Stimulated activated CD8-positive, alpha-beta memory T cell treated with anti-CD3 and anti-CD28 coated beads, Interleukin-2, amount 100 ng/mL, for 1 hour (primary cell): ENCODE data around the gene APOBEC3G.
"Not testable (repeated sequence)": the region's sequence is repeated elsewhere in the genome, so short reads cannot be mapped to it uniquely, and the experiment has no call there.

Source experiments
- DNase-seq, 2 donors: peaks; one replicate each; pipeline ENCODE4 v3.0.0-alpha.2; 2020; ENCODE audit warnings: low read depth in 2 of 2

APOBEC3G gene

GRCh38 chr22:39077026-39077840 lies at the start of gene APOBEC3G:
Gene APOBEC3G (plus strand): TSS chr22:39077275. CDS start chr22:39077362, 87 bp downstream.
- peak in 1 of 2 donors; percentile 35 for DNase-seq

GRCh38 chr22:39027717-39028116 lies 49.4 kb upstream of the APOBEC3G start:
- no peak for DNase-seq

DNA sequence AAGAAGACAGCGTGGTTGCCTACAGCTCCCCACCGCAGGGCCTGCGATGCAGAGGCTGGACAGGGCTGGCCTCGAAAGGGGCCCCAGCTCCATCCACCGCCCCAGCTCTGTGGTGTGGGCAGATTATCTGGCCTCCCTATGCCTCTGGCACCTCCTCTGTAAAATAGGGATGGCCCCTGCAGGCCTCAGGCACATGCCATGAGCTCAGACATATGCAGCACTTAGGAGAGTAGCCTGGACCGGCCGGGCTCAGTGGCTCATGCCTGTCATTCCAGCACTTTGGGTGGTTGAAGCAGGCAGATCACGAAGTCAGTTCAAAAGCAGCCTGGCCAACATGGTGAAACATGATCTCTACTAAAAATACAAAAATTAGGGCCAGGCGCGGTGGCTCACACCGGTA lies 48.8 kb upstream of the APOBEC3G start:
- DNase-seq = no peak

GRCh38 chr22:39029227-39029626 lies 47.8 kb upstream of the APOBEC3G start:
- DNase-seq = no peak

- no peak for DNase-seq
Observed at GRCh38 chr22:39030705-39031104, 46.4 kb upstream of the APOBEC3G start.

DNA sequence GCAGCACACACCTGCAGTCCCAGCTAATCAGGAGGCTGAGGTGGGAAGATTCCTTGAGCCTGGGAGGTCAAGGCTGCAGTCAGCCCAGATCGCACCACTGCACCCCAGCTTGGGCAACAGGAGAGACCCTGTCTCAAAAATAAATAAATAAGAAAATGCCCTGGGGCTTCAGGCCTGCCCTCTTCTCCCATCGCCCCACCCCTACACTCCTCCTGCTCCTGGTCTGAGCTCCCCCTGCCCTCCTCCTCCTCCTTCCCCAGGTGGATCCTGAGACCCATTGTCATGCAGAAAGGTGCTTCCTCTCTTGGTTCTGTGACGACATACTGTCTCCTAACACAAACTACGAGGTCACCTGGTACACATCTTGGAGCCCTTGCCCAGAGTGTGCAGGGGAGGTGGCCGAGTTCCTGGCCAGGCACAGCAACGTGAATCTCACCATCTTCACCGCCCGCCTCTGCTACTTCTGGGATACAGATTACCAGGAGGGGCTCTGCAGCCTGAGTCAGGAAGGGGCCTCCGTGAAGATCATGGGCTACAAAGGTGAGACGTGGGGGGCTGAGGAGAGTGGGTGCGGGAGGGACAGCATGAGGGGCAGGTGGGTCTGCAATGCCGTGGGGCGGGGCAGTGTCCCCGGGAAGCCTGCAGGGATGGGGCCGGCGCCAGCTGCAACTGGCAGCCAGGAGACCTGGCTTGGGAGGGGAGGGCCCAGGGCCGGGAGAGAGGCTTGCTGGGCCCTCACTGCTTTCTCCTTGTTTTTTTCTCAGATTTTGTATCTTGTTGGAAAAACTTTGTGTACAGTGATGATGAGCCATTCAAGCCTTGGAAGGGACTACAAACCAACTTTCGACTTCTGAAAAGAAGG lies 45.4 kb upstream of the APOBEC3G start:
- not testable (repeated sequence) for DNase-seq

GRCh38 chr22:39037071-39037470 lies 40.0 kb upstream of the APOBEC3G start:
- DNase-seq = not testable (repeated sequence)

- no peak for DNase-seq
Observed at GRCh38 chr22:39039306-39040126, 37.6 kb upstream of the APOBEC3G start.

DNA sequence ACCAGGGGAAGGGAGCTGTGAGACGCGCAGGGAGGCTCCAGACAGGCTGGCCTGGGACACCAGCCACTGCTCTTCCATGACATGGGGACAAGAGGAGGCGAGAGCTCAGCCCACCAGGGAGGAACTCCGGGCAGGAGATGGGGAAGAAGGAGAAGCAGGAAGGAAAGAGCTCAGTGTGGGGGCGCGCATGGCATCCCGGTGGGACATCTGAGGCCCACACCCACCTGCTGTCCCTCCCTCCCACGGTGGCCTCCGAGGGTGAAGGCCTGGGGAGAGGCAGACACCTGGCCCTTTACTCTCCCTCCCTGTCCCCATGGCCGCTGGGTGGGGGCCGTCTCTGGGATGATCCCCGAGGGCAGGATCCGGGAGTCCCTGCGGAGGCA lies 36.9 kb upstream of the APOBEC3G start:
- DNase-seq = not testable (repeated sequence)

DNA sequence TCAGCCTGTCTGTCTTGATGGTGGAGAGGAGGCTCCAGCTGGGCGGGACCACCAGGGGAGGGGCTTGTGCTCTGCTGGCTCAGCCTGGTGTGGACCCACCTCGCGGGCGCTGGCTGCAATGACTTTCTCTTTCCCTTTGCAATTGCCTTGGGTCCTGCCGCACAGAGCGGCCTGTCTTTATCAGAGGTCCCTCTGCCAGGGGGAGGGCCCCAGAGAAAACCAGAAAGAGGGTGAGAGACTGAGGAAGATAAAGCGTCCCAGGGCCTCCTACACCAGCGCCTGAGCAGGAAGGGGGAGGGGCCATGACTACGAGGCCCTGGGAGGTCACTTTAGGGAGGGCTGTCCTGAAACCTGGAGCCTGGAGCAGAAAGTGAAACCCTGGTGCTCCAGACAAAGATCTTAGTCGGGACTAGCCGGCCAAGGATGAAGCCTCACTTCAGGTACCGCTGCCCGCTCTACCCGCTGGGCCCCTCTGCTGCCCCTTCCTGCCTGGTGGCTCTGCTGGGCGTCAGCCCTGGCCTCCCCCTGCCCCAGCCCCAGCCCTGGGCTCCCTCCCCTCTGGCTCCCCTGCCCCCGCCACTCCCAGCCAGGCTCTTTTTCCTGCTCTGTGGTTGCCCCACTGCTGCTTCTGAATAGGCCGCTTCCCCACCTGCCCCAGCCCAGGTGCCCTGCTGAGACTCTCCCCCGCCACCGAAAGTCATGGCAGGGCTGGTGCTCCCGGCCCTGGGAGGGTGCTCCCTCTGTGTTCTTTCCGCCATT lies 36.4 kb upstream of the APOBEC3G start, which contains the start of gene APOBEC3F:
Gene APOBEC3F, plus strand, starts transcription at position 327 of the 759 bp plus-strand sequence. Its CDS starts 97 bp downstream, at position 424.
- DNase-seq = peak; percentile 32 to 42

DNA sequence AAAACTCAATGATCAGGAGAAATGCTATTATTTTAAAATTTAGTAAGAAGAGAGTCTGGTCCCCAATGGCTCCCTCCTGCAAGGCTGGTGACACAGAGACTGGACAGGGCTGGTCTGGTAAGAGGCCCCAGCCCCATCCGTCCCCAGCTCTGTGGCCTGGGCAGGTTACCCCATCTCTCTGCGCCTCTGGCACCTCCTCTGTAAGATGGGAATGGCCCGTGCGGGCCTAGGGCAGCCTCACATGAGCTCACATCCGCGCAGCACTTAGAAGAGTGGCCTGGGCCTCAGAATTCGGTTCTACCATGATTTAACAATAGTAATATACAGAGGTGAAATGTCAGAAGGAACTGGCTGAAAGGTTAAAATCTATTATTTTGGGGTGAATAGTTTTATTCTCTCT lies 35.2 kb upstream of the APOBEC3G start:
- DNase-seq = no peak

DNA sequence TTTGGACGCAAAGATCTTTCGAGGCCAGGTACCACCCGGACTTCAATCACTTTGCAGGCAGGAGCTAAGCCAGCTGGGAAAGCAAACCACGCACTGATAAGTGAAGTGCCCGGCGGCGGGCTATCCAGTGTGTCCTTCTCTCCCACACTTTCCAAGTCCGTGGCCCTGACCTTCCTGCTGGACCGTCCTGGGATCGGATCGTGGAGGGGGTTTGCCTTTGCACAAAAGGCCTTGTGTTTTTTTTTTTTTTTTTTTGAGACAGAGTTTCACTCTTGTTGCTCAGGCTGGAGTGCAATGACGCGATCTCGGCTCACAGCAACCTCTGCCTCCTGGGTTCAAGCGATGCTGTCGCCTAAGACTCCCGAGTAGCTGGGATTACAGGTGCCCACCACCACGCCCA lies 34.0 kb upstream of the APOBEC3G start:
- not testable (repeated sequence) for DNase-seq

GRCh38 chr22:39045136-39045535 lies 31.9 kb upstream of the APOBEC3G start:
- not testable (repeated sequence) for DNase-seq

DNA sequence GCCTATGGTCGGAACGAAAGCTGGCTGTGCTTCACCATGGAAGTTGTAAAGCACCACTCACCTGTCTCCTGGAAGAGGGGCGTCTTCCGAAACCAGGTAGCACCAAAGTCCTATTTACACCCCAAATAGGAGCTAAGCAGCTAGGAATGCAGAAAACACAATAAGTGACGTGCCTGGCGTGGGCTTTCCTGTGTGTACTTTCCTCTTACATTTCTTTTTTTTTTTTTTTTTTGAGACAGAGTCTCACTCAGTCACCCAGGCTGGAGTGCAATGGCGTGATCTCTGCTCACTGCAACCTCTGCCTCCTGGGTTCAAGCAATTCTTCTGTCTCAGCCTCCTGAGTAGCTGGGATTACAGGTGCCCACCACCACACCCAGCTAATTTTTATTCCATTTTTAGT lies 27.6 kb upstream of the APOBEC3G start:
- DNase-seq = not testable (repeated sequence)

GRCh38 chr22:39051844-39052495 lies 25.1 kb upstream of the APOBEC3G start:
- DNase-seq = not testable (repeated sequence)

- no peak for DNase-seq
Observed at GRCh38 chr22:39055658-39056057, 21.4 kb upstream of the APOBEC3G start.

GRCh38 chr22:39061290-39061689 lies 15.8 kb upstream of the APOBEC3G start:
- not testable (repeated sequence) for DNase-seq

GRCh38 chr22:39061951-39062350 lies 15.1 kb upstream of the APOBEC3G start:
- not testable (repeated sequence) for DNase-seq

DNA sequence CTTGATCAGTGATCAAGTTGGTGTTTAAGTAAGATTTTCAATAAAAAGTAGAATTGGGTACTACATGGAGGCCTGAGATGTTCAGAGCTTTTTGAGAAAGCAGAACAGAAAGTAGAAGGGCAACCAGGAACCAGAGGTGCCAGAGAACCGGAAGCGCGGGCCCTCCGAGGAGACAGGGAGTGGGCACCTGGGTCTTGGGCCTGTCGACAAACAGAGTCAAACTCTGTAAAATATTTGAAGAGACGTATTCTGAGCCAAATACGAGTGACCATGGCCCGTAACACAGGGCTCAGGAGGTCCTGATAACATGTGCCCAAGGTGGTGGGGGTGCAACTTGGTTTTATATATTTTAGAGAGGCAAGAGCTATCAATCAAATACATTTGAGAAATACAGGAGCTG lies 13.2 kb upstream of the APOBEC3G start:
- not testable (repeated sequence) for DNase-seq
